ENCODE data around the gene ZNF74.
"Not testable (repeated sequence)": the region's sequence is repeated elsewhere in the genome, so short reads cannot be mapped to it uniquely, and the experiment has no call there.

The ZNF74 gene

GRCh38 chr22:20405291-20405930, 11.5 kb downstream of the ZNF74 start:
- no peak for DNase-seq (ENCODE audit: low read depth)
- H3K4me3 ChIP-seq (ENCODE audit: low read length) = no peak overlapping the region
- TF ChIP-seq, protein P1, sequence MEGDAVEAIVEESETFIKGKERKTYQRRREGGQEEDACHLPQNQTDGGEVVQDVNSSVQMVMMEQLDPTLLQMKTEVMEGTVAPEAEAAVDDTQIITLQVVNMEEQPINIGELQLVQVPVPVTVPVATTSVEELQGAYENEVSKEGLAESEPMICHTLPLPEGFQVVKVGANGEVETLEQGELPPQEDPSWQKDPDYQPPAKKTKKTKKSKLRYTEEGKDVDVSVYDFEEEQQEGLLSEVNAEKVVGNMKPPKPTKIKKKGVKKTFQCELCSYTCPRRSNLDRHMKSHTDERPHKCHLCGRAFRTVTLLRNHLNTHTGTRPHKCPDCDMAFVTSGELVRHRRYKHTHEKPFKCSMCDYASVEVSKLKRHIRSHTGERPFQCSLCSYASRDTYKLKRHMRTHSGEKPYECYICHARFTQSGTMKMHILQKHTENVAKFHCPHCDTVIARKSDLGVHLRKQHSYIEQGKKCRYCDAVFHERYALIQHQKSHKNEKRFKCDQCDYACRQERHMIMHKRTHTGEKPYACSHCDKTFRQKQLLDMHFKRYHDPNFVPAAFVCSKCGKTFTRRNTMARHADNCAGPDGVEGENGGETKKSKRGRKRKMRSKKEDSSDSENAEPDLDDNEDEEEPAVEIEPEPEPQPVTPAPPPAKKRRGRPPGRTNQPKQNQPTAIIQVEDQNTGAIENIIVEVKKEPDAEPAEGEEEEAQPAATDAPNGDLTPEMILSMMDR (conservative IDR thresholded peaks at IDR 0.05; ENCODE audit: low read depth, low read length) = no peak

DNA sequence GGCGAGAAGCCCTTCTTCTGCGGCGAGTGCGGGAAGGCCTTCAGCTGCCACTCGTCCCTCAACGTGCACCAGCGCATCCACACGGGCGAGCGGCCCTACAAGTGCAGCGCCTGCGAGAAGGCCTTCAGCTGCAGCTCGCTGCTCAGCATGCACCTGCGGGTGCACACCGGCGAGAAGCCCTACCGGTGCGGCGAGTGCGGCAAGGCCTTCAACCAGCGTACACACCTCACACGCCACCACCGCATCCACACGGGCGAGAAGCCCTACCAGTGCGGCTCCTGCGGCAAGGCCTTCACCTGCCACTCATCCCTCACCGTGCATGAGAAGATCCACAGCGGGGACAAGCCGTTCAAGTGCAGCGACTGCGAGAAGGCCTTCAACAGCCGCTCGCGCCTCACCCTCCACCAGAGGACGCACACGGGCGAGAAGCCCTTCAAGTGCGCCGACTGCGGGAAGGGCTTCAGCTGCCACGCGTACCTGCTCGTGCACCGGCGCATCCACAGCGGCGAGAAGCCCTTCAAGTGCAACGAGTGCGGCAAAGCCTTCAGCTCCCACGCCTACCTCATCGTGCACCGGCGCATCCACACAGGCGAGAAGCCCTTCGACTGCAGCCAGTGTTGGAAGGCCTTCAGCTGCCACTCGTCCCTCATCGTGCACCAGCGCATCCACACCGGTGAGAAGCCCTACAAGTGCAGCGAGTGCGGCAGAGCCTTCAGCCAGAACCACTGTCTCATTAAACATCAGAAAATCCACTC, 12.2 kb downstream of the ZNF74 start:
- H3K4me3 ChIP-seq (ENCODE audit: low read length) = no peak overlapping the region
- DNase-seq (ENCODE audit: low read depth) = no peak
- TF ChIP-seq, protein P1 (conservative IDR thresholded peaks at IDR 0.05; ENCODE audit: low read depth, low read length) = no peak

- TF ChIP-seq, protein P1 (conservative IDR thresholded peaks at IDR 0.05; ENCODE audit: low read depth, low read length) = no peak
- DNase-seq (ENCODE audit: low read depth) = no peak
Observed at GRCh38 chr22:20406686-20407408, 12.9 kb downstream of the ZNF74 start.

GRCh38 chr22:20407829-20408228, 13.9 kb downstream of the ZNF74 start:
- DNase-seq (ENCODE audit: low read depth) = no peak
- H3K4me3 ChIP-seq (ENCODE audit: low read length) = no peak overlapping the region
- TF ChIP-seq, protein P1 (conservative IDR thresholded peaks at IDR 0.05; ENCODE audit: low read depth, low read length) = no peak

More at GRCh38 chr22:20406686-20407408, 12.9 kb downstream of the ZNF74 start:
- H3K4me3 ChIP-seq (ENCODE audit: low read length) = no peak overlapping the region

DNA sequence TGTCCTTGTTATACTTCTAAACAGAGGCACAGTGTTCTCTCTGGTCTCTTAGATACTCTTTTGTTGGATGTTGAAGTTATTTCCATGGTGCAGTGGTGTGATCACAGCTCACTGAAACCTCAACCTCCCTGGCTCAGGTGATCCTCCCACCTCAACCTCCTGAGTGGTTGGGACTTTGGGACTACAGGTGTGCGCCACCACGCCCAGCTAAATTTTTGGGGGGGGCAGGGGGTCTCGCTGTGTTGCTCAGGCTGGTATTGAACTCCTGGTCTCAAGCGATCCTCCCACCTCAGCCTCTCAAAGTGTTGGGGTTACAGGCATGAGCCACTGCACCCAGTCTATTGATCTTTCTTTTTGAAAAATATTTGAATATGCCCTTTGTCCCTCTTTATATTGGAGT, 14.9 kb downstream of the ZNF74 start:
- no peak overlapping the region for H3K4me3 ChIP-seq (ENCODE audit: low read length)
- TF ChIP-seq, protein P1 (conservative IDR thresholded peaks at IDR 0.05; ENCODE audit: low read depth, low read length) = no peak
- DNase-seq (ENCODE audit: low read depth) = no peak

- not testable (repeated sequence) for H3K4me3 ChIP-seq (ENCODE audit: low read length); DNase-seq (ENCODE audit: low read depth)
Observed at GRCh38 chr22:20409385-20409784, 15.4 kb downstream of the ZNF74 start.

DNA sequence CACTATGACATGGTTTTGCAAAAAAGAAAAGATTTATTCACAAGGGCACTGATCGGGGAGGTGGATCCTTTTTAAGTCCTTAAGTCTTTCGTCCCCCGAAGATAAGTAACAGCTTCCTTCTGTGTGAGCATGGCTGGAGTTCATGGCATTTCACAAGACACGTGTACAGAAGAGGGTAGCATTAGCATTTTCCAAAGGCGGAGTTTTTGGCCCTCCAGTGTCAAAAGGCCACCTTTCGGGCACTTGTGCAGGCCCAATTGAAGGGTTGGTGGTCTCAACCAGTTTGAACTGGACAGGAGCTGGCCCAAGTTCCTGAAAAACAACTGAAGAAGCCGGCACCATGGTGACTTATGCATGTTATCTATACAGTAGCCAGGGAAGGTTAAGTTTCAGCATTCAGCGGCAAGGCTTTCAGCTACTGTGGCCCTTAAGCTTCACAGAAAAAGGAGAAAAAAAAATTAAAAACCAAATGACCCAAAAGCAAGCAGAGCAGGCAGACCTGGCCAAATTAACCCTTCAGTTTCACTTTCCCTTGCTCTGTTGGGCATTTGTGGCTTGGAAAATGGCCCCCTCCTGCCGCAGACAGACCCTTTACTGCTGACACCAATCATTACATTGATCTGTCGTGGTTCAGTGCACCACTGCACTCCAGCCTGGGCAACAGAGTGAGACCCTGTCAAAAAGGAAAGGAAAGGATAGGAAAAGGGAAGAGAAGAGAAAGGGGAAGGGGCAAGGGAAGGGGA, 18.7 kb downstream of the ZNF74 start:
- no peak overlapping the region for H3K4me3 ChIP-seq (ENCODE audit: low read length)
- TF ChIP-seq, protein P1 (conservative IDR thresholded peaks at IDR 0.05; ENCODE audit: low read depth, low read length) = no peak
- DNase-seq (ENCODE audit: low read depth) = no peak
